Measurements from ENCODE around the gene TRAM2. TPM values are rescaled to one million over a fixed set of nuclear protein-coding genes. Genes with fewer than 3 reads are reported as not detected.

The TRAM2 gene
- total and polyA plus RNA-seq, 2 donors (not counting 3 experiments of a cell fraction or from before 2014, with no cell fraction given), result 85.7 to 98.6 TPM

GRCh38 chr6:52524918-52525317 lies 51.9 kb downstream of the TRAM2 start:
- CTCF ChIA-PET, result interaction anchor here (0.8 to 1.3 kb wide), 5 partner anchors 9 to 65 kb away, joined by 3 to 4 read pairs (median 3); no protein-coding TSS in a partner anchor
- Histone ChIP-seq H2AFZ (ENCODE audit: low read depth, low read length) (no peak overlapping the region), H3K4me2 (ENCODE audit: insufficient read depth, low read length) (no peak overlapping the region), H3K4me1 (ENCODE audit: control insufficient read depth, extremely low read depth, insufficient read depth, low read length) (peaks cover 45% of the 10 kb centered on the region), H3K27ac (ENCODE audit: insufficient read depth, low read depth, low read length) (no peak overlapping the region), H3K9me3 (replicated peaks; ENCODE audit: control insufficient read depth, insufficient read depth, low read length) (no peaks in the 10 kb centered on the region), H3K4me3 (replicated peaks in 1 of 3; ENCODE audit: insufficient read depth in 1 of 3, low read depth in 1 of 3, low read length in 3 of 3) (no peak overlapping the region), H3K36me3 (ENCODE audit: control insufficient read depth in 2 of 2, extremely low read depth in 1 of 2, insufficient read depth in 2 of 2, low read length in 2 of 2) (peaks cover 2 to 3% of the 10 kb centered on the region in 2 experiments), H3K27me3 (ENCODE audit: control insufficient read depth in 2 of 2, insufficient read depth in 2 of 2, low read length in 2 of 2) (no peaks in the 10 kb centered on the region), H3K79me2 (ENCODE audit: control insufficient read depth, insufficient read depth, low read length) (peaks cover 34% of the 10 kb centered on the region), H4K20me1 (replicated peaks; ENCODE audit: control insufficient read depth, extremely low read depth, insufficient read depth, low read length) (no peaks in the 10 kb centered on the region), H3K9ac (replicated peaks; ENCODE audit: extremely low read depth, insufficient read depth, low read length) (no peak overlapping the region), H3K9me1 (replicated peaks; ENCODE audit: control insufficient read depth, extremely low read depth, insufficient read depth, low read length) (no peaks in the 10 kb centered on the region)
- no peak for DNase-seq (ENCODE audit: low read depth, low spot score)
- dilution Hi-C loops (cut with MboI; ENCODE audit: extremely low pct_ligation_motif_present, low sequenced_read_pairs) (loop anchor here (25.0 kb wide), 1 partner anchor 113 kb away; the partner anchor contains the start of gene EFHC1), intact Hi-C loops (cut with micrococcal nuclease) (no loop called here)
- BruUV-seq (replicated peaks), result no TSS peak
- no peak for FAIRE-seq
- TF ChIP-seq POLR2AphosphoS5 (IDR thresholded peaks at IDR 0.05; ENCODE audit: insufficient read depth, low read depth, low read length) (no peak), GATA2 (IDR thresholded peaks at IDR 0.05; ENCODE audit: insufficient read depth, insufficient read length, low read depth, low read length) (no peak), FOS (IDR thresholded peaks at IDR 0.05; ENCODE audit: borderline replicate concordance, insufficient read depth, low read length) (no peak), MYC (IDR thresholded peaks at IDR 0.05; ENCODE audit: low read depth, low read length) (no peak), JUN (IDR thresholded peaks at IDR 0.05; ENCODE audit: borderline replicate concordance, insufficient read depth, insufficient read length, low read depth) (no peak), MAX (IDR thresholded peaks at IDR 0.05; ENCODE audit: insufficient read depth, insufficient read length) (no peak), CTCF (IDR thresholded peaks at IDR 0.05; ENCODE audit: extremely low read depth in 1 of 2, insufficient read depth in 1 of 2, low read depth in 1 of 2, low read length in 2 of 2) (no peak), EZH2 (IDR thresholded peaks at IDR 0.05; ENCODE audit: borderline replicate concordance, low read depth, low read length, severe bottlenecking) (no peak), POLR2A (IDR thresholded peaks at IDR 0.05; ENCODE audit: low read depth, low read length) (no peak)
- POLR2A ChIA-PET, result interaction anchor here (1.2 kb wide), 1 partner anchor 10 kb away, joined by 4 read pairs; no protein-coding TSS in a partner anchor

Measured in endothelial cell of umbilical vein (primary cell).